Measurements from ENCODE around the gene TRPV3.

Gene TRPV3

GRCh38 chr17:3559270-3559645 lies 1.6 kb upstream of the TRPV3 start:
- no peak for TF ChIP-seq CTCF (IDR thresholded peaks at IDR 0.05; ENCODE audit: extremely low read depth, missing control alignments)
- no peak for DNase-seq (ENCODE audit: low spot score)

- TF ChIP-seq CTCF (IDR thresholded peaks at IDR 0.05; ENCODE audit: extremely low read depth, missing control alignments): no peak
- peak; percentile 91 for DNase-seq (ENCODE audit: low spot score)
Measured at GRCh38 chr17:3558603-3559269, 1.1 kb upstream of the TRPV3 start.

GRCh38 chr17:3556916-3557767 lies 470 bp downstream of the TRPV3 start:
- no peak for TF ChIP-seq CTCF (IDR thresholded peaks at IDR 0.05; ENCODE audit: extremely low read depth, missing control alignments)
- DNase-seq (ENCODE audit: low spot score): peak; percentile 58

- no peak for TF ChIP-seq CTCF (IDR thresholded peaks at IDR 0.05; ENCODE audit: extremely low read depth, missing control alignments)
- no peak for DNase-seq (ENCODE audit: low spot score)
Measured at GRCh38 chr17:3556239-3556915, 1.2 kb downstream of the TRPV3 start.

GRCh38 chr17:3555189-3555796 lies 2.3 kb downstream of the TRPV3 start:
- no peak for TF ChIP-seq CTCF (IDR thresholded peaks at IDR 0.05; ENCODE audit: extremely low read depth, missing control alignments)
- DNase-seq (ENCODE audit: low spot score): no peak

- DNase-seq (ENCODE audit: low spot score): no peak
Measured at GRCh38 chr17:3554440-3554839, 3.2 kb downstream of the TRPV3 start.

More at GRCh38 chr17:3554440-3554839, 3.2 kb downstream of the TRPV3 start:
- TF ChIP-seq CTCF (IDR thresholded peaks at IDR 0.05; ENCODE audit: extremely low read depth, missing control alignments): no peak
